ENCODE results near the gene ALDH1A1.

DNA sequence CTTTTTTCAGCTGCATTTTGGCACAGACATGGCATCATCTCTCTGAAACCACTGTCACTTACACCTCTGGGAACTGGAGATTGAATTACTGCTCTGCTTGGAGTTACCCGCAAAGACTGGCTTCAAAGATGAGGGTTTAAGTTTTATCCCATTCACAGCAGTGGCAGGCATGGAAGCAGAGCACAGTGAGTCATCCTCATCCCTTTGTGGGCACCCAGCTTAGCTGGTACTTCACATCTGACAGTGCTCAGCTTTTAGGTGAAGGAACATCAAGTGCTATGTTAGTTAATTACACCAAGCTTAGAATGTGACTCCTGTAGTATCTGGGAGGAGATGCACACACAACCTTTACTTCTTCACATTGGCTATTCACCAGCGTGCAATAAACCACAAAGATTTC lies 24.8 kb upstream of the ALDH1A1 start:
- TF ChIP-seq, protein P1, sequence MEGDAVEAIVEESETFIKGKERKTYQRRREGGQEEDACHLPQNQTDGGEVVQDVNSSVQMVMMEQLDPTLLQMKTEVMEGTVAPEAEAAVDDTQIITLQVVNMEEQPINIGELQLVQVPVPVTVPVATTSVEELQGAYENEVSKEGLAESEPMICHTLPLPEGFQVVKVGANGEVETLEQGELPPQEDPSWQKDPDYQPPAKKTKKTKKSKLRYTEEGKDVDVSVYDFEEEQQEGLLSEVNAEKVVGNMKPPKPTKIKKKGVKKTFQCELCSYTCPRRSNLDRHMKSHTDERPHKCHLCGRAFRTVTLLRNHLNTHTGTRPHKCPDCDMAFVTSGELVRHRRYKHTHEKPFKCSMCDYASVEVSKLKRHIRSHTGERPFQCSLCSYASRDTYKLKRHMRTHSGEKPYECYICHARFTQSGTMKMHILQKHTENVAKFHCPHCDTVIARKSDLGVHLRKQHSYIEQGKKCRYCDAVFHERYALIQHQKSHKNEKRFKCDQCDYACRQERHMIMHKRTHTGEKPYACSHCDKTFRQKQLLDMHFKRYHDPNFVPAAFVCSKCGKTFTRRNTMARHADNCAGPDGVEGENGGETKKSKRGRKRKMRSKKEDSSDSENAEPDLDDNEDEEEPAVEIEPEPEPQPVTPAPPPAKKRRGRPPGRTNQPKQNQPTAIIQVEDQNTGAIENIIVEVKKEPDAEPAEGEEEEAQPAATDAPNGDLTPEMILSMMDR (IDR thresholded peaks at IDR 0.05): no peak
- no peak for TF ChIP-seq POLR2A (IDR thresholded peaks at IDR 0.05)
